Measurements from ENCODE around the gene ARHGAP15. TPM values are rescaled to one million over a fixed set of nuclear protein-coding genes. Genes with fewer than 3 reads are reported as not detected.

Gene ARHGAP15
- total and polyA plus RNA-seq, 4 donors, result 3.8 to 17.9 (median 13.2) TPM

GRCh38 chr2:143139835-143140393 lies 10.7 kb downstream of the ARHGAP15 start:
- Histone ChIP-seq H3K27ac (ENCODE audit: low read depth in 1 of 2, low read length in 2 of 2) (no peak overlapping the region), H3K27me3 (ENCODE audit: control insufficient read depth in 4 of 4, insufficient read depth in 4 of 4, low read length in 3 of 4) (no peaks in the 10 kb centered on the region), H3K4me1 (ENCODE audit: control insufficient read depth in 4 of 4, insufficient read depth in 4 of 4, low read length in 3 of 4) (no peaks in the 10 kb centered on the region), H3K4me3 (ENCODE audit: low read depth in 1 of 3, low read length in 3 of 3) (no peak overlapping the region), H3K36me3 (ENCODE audit: control insufficient read depth in 4 of 4, insufficient read depth in 3 of 4, low read depth in 1 of 4, low read length in 3 of 4) (no peaks in the 10 kb centered on the region), H3K9ac (ENCODE audit: low read depth in 1 of 2, low read length in 2 of 2) (no peak overlapping the region), H3K9me3 (ENCODE audit: control insufficient read depth in 4 of 4, low read length in 3 of 4) (no peaks in the 10 kb centered on the region)
- no peak for DNase-seq (ENCODE audit: low spot score)
- 77% methylated on average over 2 of the region's 2 CpGs for WGBS
- no peak for TF ChIP-seq ATF3 (IDR thresholded peaks at IDR 0.05)
- no peak for TF ChIP-seq HNF4G (IDR thresholded peaks at IDR 0.05)
- TF ChIP-seq RAD21 (IDR thresholded peaks at IDR 0.05), result no peak
- no peak for TF ChIP-seq REST (IDR thresholded peaks at IDR 0.05)
- no peak for TF ChIP-seq HNF4A (conservative IDR thresholded peaks at IDR 0.05)
- no peak for TF ChIP-seq MAX (IDR thresholded peaks at IDR 0.05)
- no peak for TF ChIP-seq SP1 (IDR thresholded peaks at IDR 0.05)
- TF ChIP-seq EGR1 (IDR thresholded peaks at IDR 0.05; ENCODE audit: low read depth in 2 of 2), result no peak
- no peak for TF ChIP-seq YY1 (IDR thresholded peaks at IDR 0.05)
- TF ChIP-seq JUND (IDR thresholded peaks at IDR 0.05), result no peak
- no peak for TF ChIP-seq TAF1 (conservative IDR thresholded peaks at IDR 0.05)
- no peak for TF ChIP-seq FOXA2 (IDR thresholded peaks at IDR 0.05)
- TF ChIP-seq CTCF (IDR thresholded peaks at IDR 0.05; ENCODE audit: low read depth, low read length, missing input control), result no peak
- TF ChIP-seq RXRA (IDR thresholded peaks at IDR 0.05), result no peak
- TF ChIP-seq ZBTB33 (IDR thresholded peaks at IDR 0.05), result no peak
- no peak for TF ChIP-seq GABPA (IDR thresholded peaks at IDR 0.05 in 1 of 2, conservative IDR thresholded peaks at IDR 0.05 in 1 of 2)

All from liver (tissue), 9 donors.